G401.6 (cell line): Measurements from ENCODE around the gene SPRY2.
A peak's percentile ranks its signal among the peaks of the same experiment; 100 is the strongest.

ENCODE experiments used
- FAIRE-seq: peaks from 2 replicates; lab custom pipeline; 2012; peaks lifted over from hg19 to GRCh38; lab: Jason Lieb, UNC

Gene SPRY2

GRCh38 chr13:80312967-80313366 is 28.0 kb downstream of the SPRY2 start:
- no peak for FAIRE-seq

GRCh38 chr13:80312012-80312704 is 28.8 kb downstream of the SPRY2 start:
- FAIRE-seq, result no peak

- no peak for FAIRE-seq
Observed at GRCh38 chr13:80309926-80310325, 31.0 kb downstream of the SPRY2 start.

DNA sequence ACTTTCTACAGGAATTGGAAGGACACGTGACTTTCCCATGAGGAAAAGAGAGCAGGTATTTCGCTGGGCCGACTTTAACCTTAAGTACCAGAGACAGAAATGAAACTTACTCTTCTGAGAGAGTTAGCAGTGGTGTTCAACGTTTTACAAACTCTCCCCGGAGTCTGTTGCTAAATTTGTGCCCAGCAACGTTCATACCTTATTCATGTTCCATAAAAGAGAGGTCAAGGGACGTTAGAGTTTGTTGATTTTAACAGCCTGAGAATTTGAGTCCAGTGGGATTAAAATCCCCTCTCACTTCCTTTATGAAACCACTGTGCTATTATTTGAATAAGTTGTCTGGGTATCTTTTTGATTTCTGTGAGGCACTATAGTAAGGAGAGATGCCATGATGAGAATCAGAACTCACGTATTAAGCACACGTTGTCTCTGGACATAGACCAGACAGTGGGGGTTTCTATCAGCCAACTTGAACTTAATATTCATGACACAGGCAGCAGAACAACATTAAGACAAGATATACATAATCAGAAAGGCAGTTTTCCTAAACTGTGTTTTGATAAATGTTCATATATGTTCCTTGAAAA is 33.4 kb downstream of the SPRY2 start:
- FAIRE-seq, result no peak

DNA sequence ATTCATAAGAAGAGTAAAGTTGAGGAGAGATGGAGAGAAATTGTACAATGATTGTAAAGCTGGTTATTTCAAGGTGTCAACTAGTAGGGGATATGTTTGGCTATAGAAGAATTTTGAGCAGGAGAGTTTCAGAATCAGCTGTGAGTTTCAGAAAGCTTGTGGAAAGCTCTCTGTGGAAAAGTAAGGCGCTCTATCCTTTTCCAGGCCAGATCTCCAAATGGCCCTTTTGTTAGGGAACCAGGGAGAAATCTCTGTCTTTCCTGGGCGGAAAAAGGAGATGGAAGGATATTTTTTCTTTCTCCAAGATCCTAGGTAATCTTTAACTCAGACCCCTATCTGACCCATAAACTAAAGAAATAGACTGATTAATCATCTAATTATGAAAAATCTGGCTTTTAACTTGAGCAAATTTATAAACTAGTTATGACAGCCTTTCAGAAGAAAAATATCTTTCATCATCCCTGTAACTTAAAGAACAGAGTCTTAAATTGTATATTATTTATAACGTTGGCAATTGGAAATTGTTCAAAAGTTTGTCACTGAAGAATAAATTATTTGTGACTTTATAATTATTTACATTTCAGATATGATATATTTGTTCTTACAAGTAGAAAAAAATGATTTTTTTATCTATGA is 34.5 kb downstream of the SPRY2 start:
- peak; percentile 11 for FAIRE-seq

DNA sequence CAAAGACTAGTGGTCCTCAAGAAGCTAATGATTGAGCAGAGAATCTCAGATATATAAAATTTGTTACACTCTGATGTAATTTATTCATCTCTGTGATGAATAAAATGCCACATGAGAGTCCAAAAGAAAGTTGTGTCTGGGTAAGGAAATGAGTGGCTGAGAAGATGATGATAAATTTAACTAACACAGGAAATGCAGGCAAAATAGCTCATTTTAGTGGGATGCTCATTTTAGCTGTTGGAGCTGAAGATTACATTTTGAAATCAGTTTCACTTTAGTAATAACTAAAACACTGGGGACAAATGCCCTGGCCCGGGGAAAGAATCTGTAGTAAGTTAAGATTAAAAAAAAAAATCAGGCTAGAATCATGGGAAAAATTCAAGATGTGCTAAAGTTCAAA is 35.2 kb downstream of the SPRY2 start:
- no peak for FAIRE-seq

- no peak for FAIRE-seq
Observed at GRCh38 chr13:80303225-80303811, 37.6 kb downstream of the SPRY2 start.

DNA sequence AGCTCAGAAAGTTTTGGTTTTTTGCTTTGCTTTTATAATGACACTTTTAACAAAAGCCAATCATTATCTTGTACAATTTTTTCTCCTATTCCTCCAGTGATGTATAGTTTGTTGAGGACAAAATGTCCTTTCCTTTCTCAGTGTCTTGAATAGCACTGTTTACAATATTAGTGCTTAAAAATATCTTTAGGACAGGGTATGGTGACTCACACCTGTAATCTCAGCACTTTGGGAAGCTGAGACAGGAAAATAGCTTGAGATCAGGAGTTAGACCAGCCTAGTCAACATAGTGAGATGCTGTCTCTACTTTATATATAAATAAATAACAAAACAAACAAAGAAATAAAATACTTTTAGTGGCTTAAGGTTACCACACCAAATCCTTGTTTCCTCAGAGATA is 41.9 kb downstream of the SPRY2 start:
- no peak for FAIRE-seq

DNA sequence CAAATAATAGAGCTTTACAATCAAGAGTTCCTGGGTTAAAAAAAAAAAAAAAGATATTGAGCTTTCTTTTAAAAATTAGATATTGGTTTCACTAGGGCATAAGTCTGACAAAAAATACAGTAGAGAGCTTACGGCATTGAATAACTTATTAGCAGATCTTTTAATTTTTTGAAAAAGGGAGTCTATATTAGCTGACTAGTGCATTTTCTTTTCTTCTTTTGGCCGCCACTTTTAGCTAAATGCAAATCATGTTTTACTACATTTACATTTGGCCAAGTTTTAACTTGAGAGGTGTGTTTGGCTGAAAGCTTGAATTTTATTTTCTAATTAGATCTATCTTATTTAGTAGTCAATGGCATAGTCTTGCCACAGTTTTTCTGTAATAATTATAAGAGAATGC is 43.4 kb downstream of the SPRY2 start:
- no peak for FAIRE-seq

GRCh38 chr13:80297094-80297493 is 43.8 kb downstream of the SPRY2 start:
- no peak for FAIRE-seq

- FAIRE-seq, result no peak
Observed at GRCh38 chr13:80296638-80297037, 44.3 kb downstream of the SPRY2 start.

- FAIRE-seq, result no peak
Observed at GRCh38 chr13:80290591-80290990, 50.3 kb downstream of the SPRY2 start.
